Astrocyte of the spinal cord (primary cell): ENCODE results near the gene PLEKHF1.

Source experiments
- DNase-seq: peaks from one replicate; pipeline ENCODE4 v3.0.0; 2011; ENCODE audit warnings: low read depth, low spot score
- H3K4me3 ChIP-seq: 2 replicates; pipeline ENCODE4 v1.5.1; 2011; ENCODE audit warnings: low read depth, mild to moderate bottlenecking, low read length, moderate library complexity
- in situ Hi-C: cut with HindIII; loops from 2 replicates; pipeline ENCODE4 v1.10.0; 2017; ENCODE audit warnings: low sequenced_read_pairs
- TF ChIP-seq, protein P1 (sequence below): IDR thresholded peaks from 2 replicates; pipeline ENCODE4 v1.5.1; 2012; ENCODE audit warnings: low read depth, mild to moderate bottlenecking, low read length, inconsistent platforms

PLEKHF1 gene

DNA sequence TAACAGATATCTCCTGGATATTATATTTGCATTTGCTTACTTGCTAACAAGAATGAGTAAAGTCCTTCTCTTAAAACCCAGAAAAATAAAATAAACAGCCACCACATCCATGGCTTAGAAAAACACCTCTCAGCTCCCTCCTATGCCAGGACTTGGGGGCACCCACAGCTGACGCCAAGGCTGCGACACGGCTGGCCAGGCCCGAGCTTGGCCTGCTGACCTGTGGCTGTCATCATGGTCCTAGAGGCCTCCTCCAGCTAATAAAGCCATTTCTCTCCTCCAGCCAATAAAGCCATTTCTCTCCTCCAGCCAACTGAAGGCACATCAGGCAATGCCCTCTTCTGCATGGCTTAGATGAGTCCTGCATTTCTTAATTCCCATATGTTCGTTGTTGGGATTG is 28.9 kb downstream of the PLEKHF1 start:
- TF ChIP-seq, protein P1, sequence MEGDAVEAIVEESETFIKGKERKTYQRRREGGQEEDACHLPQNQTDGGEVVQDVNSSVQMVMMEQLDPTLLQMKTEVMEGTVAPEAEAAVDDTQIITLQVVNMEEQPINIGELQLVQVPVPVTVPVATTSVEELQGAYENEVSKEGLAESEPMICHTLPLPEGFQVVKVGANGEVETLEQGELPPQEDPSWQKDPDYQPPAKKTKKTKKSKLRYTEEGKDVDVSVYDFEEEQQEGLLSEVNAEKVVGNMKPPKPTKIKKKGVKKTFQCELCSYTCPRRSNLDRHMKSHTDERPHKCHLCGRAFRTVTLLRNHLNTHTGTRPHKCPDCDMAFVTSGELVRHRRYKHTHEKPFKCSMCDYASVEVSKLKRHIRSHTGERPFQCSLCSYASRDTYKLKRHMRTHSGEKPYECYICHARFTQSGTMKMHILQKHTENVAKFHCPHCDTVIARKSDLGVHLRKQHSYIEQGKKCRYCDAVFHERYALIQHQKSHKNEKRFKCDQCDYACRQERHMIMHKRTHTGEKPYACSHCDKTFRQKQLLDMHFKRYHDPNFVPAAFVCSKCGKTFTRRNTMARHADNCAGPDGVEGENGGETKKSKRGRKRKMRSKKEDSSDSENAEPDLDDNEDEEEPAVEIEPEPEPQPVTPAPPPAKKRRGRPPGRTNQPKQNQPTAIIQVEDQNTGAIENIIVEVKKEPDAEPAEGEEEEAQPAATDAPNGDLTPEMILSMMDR = no peak
- no peak for DNase-seq
- H3K4me3 ChIP-seq = no peak overlapping the region
- in situ Hi-C loops = no loop called here

DNA sequence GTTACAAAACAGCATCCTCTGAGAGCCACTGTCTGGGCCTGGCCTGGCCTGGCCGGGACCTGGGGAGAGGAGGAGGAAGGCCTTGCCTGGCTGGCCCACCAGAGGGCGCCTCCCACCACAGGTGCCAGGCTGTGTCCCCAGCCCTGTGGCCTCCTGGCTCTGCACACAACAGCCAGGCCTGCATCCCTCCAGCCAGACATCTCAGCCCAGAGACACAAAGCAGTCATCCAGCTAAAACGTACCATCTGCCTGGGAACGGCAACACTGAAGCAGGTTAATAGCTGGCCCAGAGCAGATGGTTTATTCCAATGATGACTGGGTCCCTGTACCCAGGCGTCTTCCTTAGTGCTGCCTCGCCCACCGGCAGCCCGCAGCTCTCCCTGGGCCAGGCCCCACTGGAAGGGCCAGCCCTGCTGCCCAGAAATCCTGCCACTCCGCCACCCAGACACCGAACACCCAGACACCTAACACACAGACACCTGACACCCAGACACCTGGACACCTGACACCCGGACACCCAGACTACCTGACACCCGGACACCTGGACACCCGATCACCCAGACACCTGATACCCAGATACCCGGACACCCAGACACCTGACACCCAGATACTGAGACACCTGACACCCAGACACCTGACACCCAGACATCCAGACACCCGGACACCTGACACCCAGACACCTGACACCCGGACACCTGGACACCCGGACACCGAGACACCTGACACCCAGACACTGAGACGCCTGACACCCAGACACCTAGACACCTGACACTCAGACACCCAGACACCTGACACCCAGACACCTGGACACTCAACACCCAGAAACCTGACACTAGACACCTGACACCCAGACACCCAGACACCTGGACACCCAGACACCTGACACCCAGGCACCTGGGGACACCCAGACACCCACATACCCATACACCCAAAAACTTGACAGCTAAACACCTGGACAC is 29.7 kb downstream of the PLEKHF1 start:
- TF ChIP-seq, protein P1 = peak; percentile 97
- H3K4me3 ChIP-seq = no peak overlapping the region
- DNase-seq = peak; percentile 57
- in situ Hi-C loops = no loop called here

DNA sequence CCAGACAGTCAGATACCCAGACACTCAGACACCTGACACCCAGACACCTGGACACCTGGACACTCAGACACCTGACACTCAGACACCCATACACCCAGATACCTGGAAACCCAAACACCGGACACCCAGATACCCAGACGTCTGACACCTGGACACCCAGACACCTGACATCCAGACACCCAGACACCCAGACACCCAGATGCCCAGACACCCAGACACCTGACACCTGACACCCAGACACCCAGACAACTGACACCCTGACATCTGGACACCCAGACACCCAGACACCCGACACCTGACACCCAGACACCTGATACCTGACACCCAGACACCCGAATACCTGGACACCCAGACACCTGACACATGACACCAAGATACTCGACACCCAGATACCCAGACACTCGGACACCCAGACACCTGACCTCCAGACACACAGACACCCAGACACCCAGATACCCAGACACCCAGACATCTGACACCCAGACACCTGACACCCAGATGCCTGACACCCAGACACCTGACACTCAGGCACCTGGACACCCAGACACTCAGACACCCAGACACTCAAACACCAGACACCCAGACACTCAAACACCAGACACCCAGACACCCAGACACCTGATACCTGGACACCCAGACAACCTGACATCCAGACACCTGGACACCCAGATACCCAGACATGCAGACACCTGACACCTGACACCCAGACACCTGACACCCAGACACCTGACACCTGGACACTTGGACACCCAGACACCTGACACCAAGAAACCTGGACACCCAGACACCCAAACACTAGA is 30.7 kb downstream of the PLEKHF1 start:
- in situ Hi-C loops = no loop called here
- H3K4me3 ChIP-seq = no peak overlapping the region
- DNase-seq = no peak
- TF ChIP-seq, protein P1 = no peak

DNA sequence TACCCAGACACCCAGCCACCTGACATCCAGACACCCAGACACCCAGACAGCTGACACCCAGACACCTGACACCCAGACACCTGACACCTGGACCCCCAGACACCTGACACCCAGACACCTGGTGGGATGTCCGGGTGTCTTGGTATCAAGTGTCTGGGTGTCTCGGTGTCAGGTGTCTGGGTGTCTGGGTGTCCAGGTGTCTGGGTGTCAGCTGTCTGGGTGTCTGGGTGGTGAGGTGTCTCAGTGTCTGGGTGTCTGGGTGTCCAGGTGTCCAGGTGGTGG is 31.2 kb downstream of the PLEKHF1 start:
- no peak overlapping the region for H3K4me3 ChIP-seq
- in situ Hi-C loops = no loop called here
- TF ChIP-seq, protein P1 = no peak
- DNase-seq = no peak

DNA sequence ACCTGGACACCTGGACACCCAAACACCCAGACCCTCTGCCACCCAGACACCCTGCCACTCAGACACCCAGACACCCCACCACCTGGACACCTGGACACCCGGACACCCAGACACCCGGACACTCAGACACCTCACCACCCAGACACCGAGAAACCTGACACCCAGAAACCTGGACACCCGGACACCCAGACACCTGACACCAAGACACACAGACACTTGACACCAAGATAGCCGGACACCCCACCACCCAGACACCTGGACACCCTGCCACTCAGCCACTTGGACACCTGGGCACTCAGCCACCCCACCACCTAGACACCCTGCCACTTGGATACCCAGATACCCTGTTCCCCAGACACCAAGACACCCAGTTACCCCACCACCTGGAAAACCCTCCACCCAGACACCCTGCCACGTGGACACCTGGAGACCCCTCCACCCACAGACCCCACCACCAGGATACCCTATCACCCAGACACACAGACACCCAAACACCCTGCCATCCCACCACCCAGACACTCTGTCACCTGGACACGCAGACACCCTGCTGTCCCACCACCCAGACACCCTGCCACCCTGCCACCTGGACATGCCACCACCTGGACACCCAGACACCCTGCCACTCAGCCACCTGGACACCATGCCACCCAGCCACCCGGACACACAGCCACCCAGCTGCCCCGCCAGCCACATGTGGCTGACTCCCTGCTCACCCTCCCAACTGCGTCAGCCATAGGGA is 32.4 kb downstream of the PLEKHF1 start:
- TF ChIP-seq, protein P1 = no peak
- DNase-seq = no peak
- in situ Hi-C loops = no loop called here
- no peak overlapping the region for H3K4me3 ChIP-seq

GRCh38 chr19:29699861-29700260 is 34.6 kb downstream of the PLEKHF1 start:
- TF ChIP-seq, protein P1 = no peak
- H3K4me3 ChIP-seq = no peak overlapping the region
- in situ Hi-C loops = no loop called here
- no peak for DNase-seq
